WERI-Rb-1 (cell line): Measurements from ENCODE around the gene PCMTD2.

Experiments
- DNase-seq: peaks from one replicate; pipeline ENCODE4 v3.0.0-alpha.2; 2020
- H3K27ac ChIP-seq: fragments of 250-450 bp; sonication (Bioruptor Pico); 2 replicates; pipeline ENCODE4 v1.5.1; 2020; ENCODE audit warnings: mild to moderate bottlenecking, moderate library complexity
- H3K27me3 ChIP-seq: fragments of 250-450 bp; sonication (Bioruptor Pico); 2 replicates; pipeline ENCODE4 v1.5.1; 2021; ENCODE audit warnings: mild to moderate bottlenecking, low read depth, moderate library complexity; ENCODE audit not compliant: insufficient read depth, severe bottlenecking
- H3K36me3 ChIP-seq: fragments of 250-450 bp; sonication (Bioruptor Pico); 2 replicates; pipeline ENCODE4 v1.5.1; 2020; ENCODE audit warnings: mild to moderate bottlenecking, moderate library complexity
- H3K4me3 ChIP-seq: 2 replicates; pipeline ENCODE4 v1.5.1; 2011; ENCODE audit warnings: low read depth, mild to moderate bottlenecking, control low read depth, low read length
- H3K9me3 ChIP-seq: fragments of 250-450 bp; sonication (Bioruptor Pico); 2 replicates; pipeline ENCODE4 v1.5.1; 2021; ENCODE audit warnings: mild to moderate bottlenecking, moderate library complexity; ENCODE audit not compliant: severe bottlenecking
- CTCF ChIP-seq: IDR thresholded peaks from 2 replicates; pipeline ENCODE4 v1.5.1; 2011; ENCODE audit warnings: low read depth, mild to moderate bottlenecking, control low read depth, inconsistent platforms, low read length

Gene PCMTD2

GRCh38 chr20:64269604-64270411, 14.3 kb downstream of the PCMTD2 start:
- TF ChIP-seq CTCF, result no peak
- H3K36me3 ChIP-seq, result no peaks in the 10 kb centered on the region

GRCh38 chr20:64271636-64272035, 16.1 kb downstream of the PCMTD2 start:
- H3K9me3 ChIP-seq, result no peaks in the 10 kb centered on the region

More at GRCh38 chr20:64269604-64270411, 14.3 kb downstream of the PCMTD2 start:
- Histone ChIP-seq H3K4me3 (no peak overlapping the region), H3K9me3 (no peaks in the 10 kb centered on the region), H3K27me3 (no peaks in the 10 kb centered on the region), H3K27ac (no peak overlapping the region)
- no peak for DNase-seq

GRCh38 chr20:64273109-64273508, 17.6 kb downstream of the PCMTD2 start:
- no peak overlapping the region for H3K4me3 ChIP-seq
- no peak overlapping the region for H3K27ac ChIP-seq
- no peaks in the 10 kb centered on the region for H3K36me3 ChIP-seq
- H3K9me3 ChIP-seq, result no peaks in the 10 kb centered on the region
- no peak for TF ChIP-seq CTCF
- no peak for DNase-seq
- H3K27me3 ChIP-seq, result no peaks in the 10 kb centered on the region

More at GRCh38 chr20:64271636-64272035, 16.1 kb downstream of the PCMTD2 start:
- Histone ChIP-seq H3K27me3 (no peaks in the 10 kb centered on the region), H3K4me3 (no peak overlapping the region), H3K36me3 (no peaks in the 10 kb centered on the region), H3K27ac (no peak overlapping the region)
- DNase-seq, result no peak
- no peak for TF ChIP-seq CTCF

GRCh38 chr20:64276817-64277216, 21.3 kb downstream of the PCMTD2 start:
- no peak for TF ChIP-seq CTCF
- H3K27ac ChIP-seq, result no peak overlapping the region
- no peaks in the 10 kb centered on the region for H3K27me3 ChIP-seq
- no peak for DNase-seq
- no peaks in the 10 kb centered on the region for H3K36me3 ChIP-seq
- no peaks in the 10 kb centered on the region for H3K9me3 ChIP-seq
- H3K4me3 ChIP-seq, result no peak overlapping the region

- no peaks in the 10 kb centered on the region for H3K36me3 ChIP-seq
- TF ChIP-seq CTCF, result no peak
- DNase-seq, result no peak
- H3K27ac ChIP-seq, result no peak overlapping the region
- H3K9me3 ChIP-seq, result no peaks in the 10 kb centered on the region
- no peaks in the 10 kb centered on the region for H3K27me3 ChIP-seq
- H3K4me3 ChIP-seq, result no peak overlapping the region
Observed at GRCh38 chr20:64277571-64278316, 22.2 kb downstream of the PCMTD2 start.
